HepG2 (cell line): ENCODE results near the gene GNG3. TPM values are rescaled to one million over a fixed set of nuclear protein-coding genes. Genes with fewer than 3 reads are reported as not detected.

Experiments
- CHD2 ChIP-seq: IDR thresholded peaks from 2 replicates; pipeline ENCODE4 v1.6.1; 2011; ENCODE audit warnings: low read depth, low read length, improper control_type of control experiment
- ELF1 ChIP-seq: sonication (generic); formaldehyde crosslinking; IDR thresholded peaks from 2 replicates; pipeline ENCODE4 v1.4.0; 2020; ENCODE audit warnings: missing genetic modification reagents
- HCFC1 ChIP-seq: fragments of 150-350 bp; IDR thresholded peaks from 2 replicates; pipeline ENCODE4 v1.6.1; 2014; ENCODE audit warnings: low read depth, low read length
- HOXA3 ChIP-seq: sonication (generic); formaldehyde crosslinking; IDR thresholded peaks from 2 replicates; pipeline ENCODE4 v1.5.0; 2020; ENCODE audit warnings: missing genetic modification reagents
- ISX ChIP-seq: sonication (generic); formaldehyde crosslinking; conservative IDR thresholded peaks from 2 replicates; pipeline ENCODE4 v1.5.0; 2020; ENCODE audit warnings: missing genetic modification reagents
- TOE1 ChIP-seq: sonication (generic); formaldehyde crosslinking; IDR thresholded peaks from 2 replicates; pipeline ENCODE4 v1.4.0; 2020; ENCODE audit warnings: mild to moderate bottlenecking, missing genetic modification reagents
- WIZ ChIP-seq: sonication (generic); formaldehyde crosslinking; IDR thresholded peaks from 2 replicates; pipeline ENCODE4 v1.5.1; 2020; ENCODE audit warnings: mild to moderate bottlenecking, missing genetic modification reagents
- ZFP37 ChIP-seq: sonication (generic); formaldehyde crosslinking; IDR thresholded peaks from 2 replicates; pipeline ENCODE4 v1.4.0; 2020; ENCODE audit warnings: missing genetic modification reagents, borderline replicate concordance
- ZNF224 ChIP-seq: sonication (generic); formaldehyde crosslinking; IDR thresholded peaks from 2 replicates; pipeline ENCODE4 v1.5.0; 2020; ENCODE audit warnings: mild to moderate bottlenecking, missing genetic modification reagents
- ZNF558 ChIP-seq: sonication (generic); formaldehyde crosslinking; IDR thresholded peaks from 2 replicates; pipeline ENCODE4 v1.9.0; 2022; ENCODE audit warnings: mild to moderate bottlenecking, missing genetic modification reagents, borderline replicate concordance
- ZNF563 ChIP-seq: sonication (generic); formaldehyde crosslinking; IDR thresholded peaks from 2 replicates; pipeline ENCODE4 v1.8.0; 2022; ENCODE audit warnings: mild to moderate bottlenecking, moderate library complexity, missing genetic modification reagents
- ZNF570 ChIP-seq: sonication (generic); formaldehyde crosslinking; IDR thresholded peaks from 2 replicates; pipeline ENCODE4 v1.4.0; 2020; ENCODE audit warnings: mild to moderate bottlenecking, missing genetic modification reagents, borderline replicate concordance
- ZNF761 ChIP-seq: sonication (generic); formaldehyde crosslinking; conservative IDR thresholded peaks from 2 replicates; pipeline ENCODE4 v1.4.0; 2020; ENCODE audit warnings: mild to moderate bottlenecking, missing genetic modification reagents
- ZNF850 ChIP-seq: sonication (generic); formaldehyde crosslinking; conservative IDR thresholded peaks from 2 replicates; pipeline ENCODE4 v1.9.0; 2021; ENCODE audit warnings: mild to moderate bottlenecking, missing genetic modification reagents
- ZZZ3 ChIP-seq: sonication (generic); formaldehyde crosslinking; IDR thresholded peaks from 2 replicates; pipeline ENCODE4 v1.4.0; 2020; ENCODE audit warnings: missing genetic modification reagents, mild to moderate bottlenecking, borderline replicate concordance
- polyA plus RNA-seq, 8 experiments: library from polyadenylated mRNA; depleted of rRNA in 3 of 8; stranded (reverse) in 7 of 8; unstranded in 1 of 8; fragments of >200 nt; fragmentation: Illumina TruSeq in 4 of 8; extraction: Trizol in 4 of 8; gene quantifications; 2 replicates each; pipeline versions ENCODE4 v1.2.1 to v1.2.3, GENCODE V29; 2011 to 2016; ENCODE audit warnings: low read depth in 4 of 8, missing spikeins in 1 of 8, mixed read lengths in 1 of 8; ENCODE audit not compliant: insufficient read depth in 1 of 8
- total RNA-seq, 5 experiments: library from RNA; depleted of rRNA; stranded (reverse); fragments of >200 nt; fragmentation: Illumina TruSeq; extraction: Trizol; gene quantifications; 2 replicates each; pipeline ENCODE4 v1.2.3, GENCODE V29; 2016; ENCODE audit warnings: low read depth in 1 of 5
- TF ChIP-seq, protein P1 (sequence below): sonication (generic); formaldehyde crosslinking; IDR thresholded peaks from 2 replicates; pipeline ENCODE4 v1.4.0; 2020; ENCODE audit warnings: mild to moderate bottlenecking, missing genetic modification reagents
- TF ChIP-seq, protein P2 (sequence below): sonication (generic); formaldehyde crosslinking; IDR thresholded peaks from 2 replicates; pipeline ENCODE4 v1.4.0; 2020; ENCODE audit warnings: low read depth, mild to moderate bottlenecking, missing genetic modification reagents
- TF ChIP-seq, protein P3 (sequence below): sonication (generic); formaldehyde crosslinking; IDR thresholded peaks from 2 replicates; pipeline ENCODE4 v1.4.0; 2020; ENCODE audit warnings: mild to moderate bottlenecking, missing genetic modification reagents
- TF ChIP-seq, protein P4 (sequence below): sonication (generic); formaldehyde crosslinking; IDR thresholded peaks from 2 replicates; pipeline ENCODE4 v1.8.0; 2022; ENCODE audit warnings: mild to moderate bottlenecking, missing genetic modification reagents; ENCODE audit not compliant: insufficient replicate concordance
- TF ChIP-seq, protein P5 (sequence below): sonication (generic); formaldehyde crosslinking; IDR thresholded peaks from 2 replicates; pipeline ENCODE4 v1.4.0; 2020; ENCODE audit warnings: missing genetic modification reagents
- TF ChIP-seq, protein P6 (sequence below): IDR thresholded peaks from 2 replicates; pipeline ENCODE4 v1.6.1; 2016

Gene GNG3
- total and polyA plus RNA-seq, 2 of the 13 experiments (the other 11 are each of a cell fraction or from before 2014, with no cell fraction given) = not detected

DNA sequence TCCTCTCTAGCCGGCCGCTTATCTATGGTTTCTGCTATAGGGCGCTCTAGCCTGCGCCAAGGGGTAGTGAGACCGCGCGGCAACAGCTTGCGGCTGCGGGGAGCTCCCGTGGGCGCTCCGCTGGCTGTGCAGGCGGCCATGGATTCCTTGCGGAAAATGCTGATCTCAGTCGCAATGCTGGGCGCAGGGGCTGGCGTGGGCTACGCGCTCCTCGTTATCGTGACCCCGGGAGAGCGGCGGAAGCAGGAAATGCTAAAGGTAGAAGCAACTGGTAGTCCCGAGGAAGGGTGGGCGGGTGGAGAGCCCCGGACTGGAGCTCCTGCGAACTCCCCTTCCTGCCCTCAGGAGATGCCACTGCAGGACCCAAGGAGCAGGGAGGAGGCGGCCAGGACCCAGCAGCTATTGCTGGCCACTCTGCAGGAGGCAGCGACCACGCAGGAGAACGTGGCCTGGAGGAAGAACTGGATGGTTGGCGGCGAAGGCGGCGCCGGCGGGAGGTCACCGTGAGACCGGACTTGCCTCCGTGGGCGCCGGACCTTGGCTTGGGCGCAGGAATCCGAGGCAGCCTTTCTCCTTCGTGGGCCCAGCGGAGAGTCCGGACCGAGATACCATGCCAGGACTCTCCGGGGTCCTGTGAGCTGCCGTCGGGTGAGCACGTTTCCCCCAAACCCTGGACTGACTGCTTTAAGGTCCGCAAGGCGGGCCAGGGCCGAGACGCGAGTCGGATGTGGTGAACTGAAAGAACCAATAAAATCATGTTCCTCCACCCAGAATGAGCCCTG is 35.7 kb upstream of the GNG3 start, which contains the start of the genes LBHD1 and UQCC3 (continued):
- TF ChIP-seq, protein P1, sequence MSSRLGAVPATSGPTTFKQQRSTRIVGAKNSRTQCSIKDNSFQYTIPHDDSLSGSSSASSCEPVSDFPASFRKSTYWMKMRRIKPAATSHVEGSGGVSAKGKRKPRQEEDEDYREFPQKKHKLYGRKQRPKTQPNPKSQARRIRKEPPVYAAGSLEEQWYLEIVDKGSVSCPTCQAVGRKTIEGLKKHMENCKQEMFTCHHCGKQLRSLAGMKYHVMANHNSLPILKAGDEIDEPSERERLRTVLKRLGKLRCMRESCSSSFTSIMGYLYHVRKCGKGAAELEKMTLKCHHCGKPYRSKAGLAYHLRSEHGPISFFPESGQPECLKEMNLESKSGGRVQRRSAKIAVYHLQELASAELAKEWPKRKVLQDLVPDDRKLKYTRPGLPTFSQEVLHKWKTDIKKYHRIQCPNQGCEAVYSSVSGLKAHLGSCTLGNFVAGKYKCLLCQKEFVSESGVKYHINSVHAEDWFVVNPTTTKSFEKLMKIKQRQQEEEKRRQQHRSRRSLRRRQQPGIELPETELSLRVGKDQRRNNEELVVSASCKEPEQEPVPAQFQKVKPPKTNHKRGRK (CRISPR knock-in tag) = 0 out of 2 replicates have a peak, but pooled peaks have one; percentile 36
- peak; percentile 24; the same call in 1 of the 2 replicates for TF ChIP-seq ZZZ3
- peak; percentile 26; the same call in 1 of the 2 replicates for TF ChIP-seq HCFC1
- no peak; the same call in 1 of the 2 replicates for TF ChIP-seq ZNF761 (CRISPR knock-in tag)
- TF ChIP-seq, protein P2, sequence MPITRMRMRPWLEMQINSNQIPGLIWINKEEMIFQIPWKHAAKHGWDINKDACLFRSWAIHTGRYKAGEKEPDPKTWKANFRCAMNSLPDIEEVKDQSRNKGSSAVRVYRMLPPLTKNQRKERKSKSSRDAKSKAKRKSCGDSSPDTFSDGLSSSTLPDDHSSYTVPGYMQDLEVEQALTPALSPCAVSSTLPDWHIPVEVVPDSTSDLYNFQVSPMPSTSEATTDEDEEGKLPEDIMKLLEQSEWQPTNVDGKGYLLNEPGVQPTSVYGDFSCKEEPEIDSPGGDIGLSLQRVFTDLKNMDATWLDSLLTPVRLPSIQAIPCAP (CRISPR knock-in tag) = no peak
- TF ChIP-seq ZNF558 = peak; percentile 93; the same call in 1 of the 2 replicates
- TF ChIP-seq ZNF224 (CRISPR knock-in tag) = 0 out of 2 replicates have a peak, but pooled peaks have one; percentile 51
- TF ChIP-seq ELF1 (CRISPR knock-in tag) = peak; percentile 83
- TF ChIP-seq ZNF570 (CRISPR knock-in tag) = no peak
- peak; percentile 63 for TF ChIP-seq HOXA3 (CRISPR knock-in tag)
- TF ChIP-seq ZNF850 = no peak
- TF ChIP-seq CHD2 = no peak
- TF ChIP-seq, protein P3, sequence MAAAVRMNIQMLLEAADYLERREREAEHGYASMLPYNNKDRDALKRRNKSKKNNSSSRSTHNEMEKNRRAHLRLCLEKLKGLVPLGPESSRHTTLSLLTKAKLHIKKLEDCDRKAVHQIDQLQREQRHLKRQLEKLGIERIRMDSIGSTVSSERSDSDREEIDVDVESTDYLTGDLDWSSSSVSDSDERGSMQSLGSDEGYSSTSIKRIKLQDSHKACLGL (CRISPR knock-in tag) = peak; percentile 46
- TF ChIP-seq TOE1 (CRISPR knock-in tag) = peak; percentile 26; the same call in 1 of the 2 replicates
- peak; percentile 84 for TF ChIP-seq WIZ (CRISPR knock-in tag)
- no peak for TF ChIP-seq ISX (CRISPR knock-in tag)
- TF ChIP-seq ZFP37 (CRISPR knock-in tag) = no peak
- TF ChIP-seq, protein P4, sequence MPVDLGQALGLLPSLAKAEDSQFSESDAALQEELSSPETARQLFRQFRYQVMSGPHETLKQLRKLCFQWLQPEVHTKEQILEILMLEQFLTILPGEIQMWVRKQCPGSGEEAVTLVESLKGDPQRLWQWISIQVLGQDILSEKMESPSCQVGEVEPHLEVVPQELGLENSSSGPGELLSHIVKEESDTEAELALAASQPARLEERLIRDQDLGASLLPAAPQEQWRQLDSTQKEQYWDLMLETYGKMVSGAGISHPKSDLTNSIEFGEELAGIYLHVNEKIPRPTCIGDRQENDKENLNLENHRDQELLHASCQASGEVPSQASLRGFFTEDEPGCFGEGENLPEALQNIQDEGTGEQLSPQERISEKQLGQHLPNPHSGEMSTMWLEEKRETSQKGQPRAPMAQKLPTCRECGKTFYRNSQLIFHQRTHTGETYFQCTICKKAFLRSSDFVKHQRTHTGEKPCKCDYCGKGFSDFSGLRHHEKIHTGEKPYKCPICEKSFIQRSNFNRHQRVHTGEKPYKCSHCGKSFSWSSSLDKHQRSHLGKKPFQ (CRISPR knock-in tag) = peak; percentile 79
- peak; percentile 78 for TF ChIP-seq ZNF563 (CRISPR knock-in tag)
- TF ChIP-seq, protein P5, sequence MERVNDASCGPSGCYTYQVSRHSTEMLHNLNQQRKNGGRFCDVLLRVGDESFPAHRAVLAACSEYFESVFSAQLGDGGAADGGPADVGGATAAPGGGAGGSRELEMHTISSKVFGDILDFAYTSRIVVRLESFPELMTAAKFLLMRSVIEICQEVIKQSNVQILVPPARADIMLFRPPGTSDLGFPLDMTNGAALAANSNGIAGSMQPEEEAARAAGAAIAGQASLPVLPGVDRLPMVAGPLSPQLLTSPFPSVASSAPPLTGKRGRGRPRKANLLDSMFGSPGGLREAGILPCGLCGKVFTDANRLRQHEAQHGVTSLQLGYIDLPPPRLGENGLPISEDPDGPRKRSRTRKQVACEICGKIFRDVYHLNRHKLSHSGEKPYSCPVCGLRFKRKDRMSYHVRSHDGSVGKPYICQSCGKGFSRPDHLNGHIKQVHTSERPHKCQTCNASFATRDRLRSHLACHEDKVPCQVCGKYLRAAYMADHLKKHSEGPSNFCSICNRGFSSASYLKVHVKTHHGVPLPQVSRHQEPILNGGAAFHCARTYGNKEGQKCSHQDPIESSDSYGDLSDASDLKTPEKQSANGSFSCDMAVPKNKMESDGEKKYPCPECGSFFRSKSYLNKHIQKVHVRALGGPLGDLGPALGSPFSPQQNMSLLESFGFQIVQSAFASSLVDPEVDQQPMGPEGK (CRISPR knock-in tag) = peak; percentile 56; the same call in 1 of the 2 replicates
- TF ChIP-seq, protein P6, sequence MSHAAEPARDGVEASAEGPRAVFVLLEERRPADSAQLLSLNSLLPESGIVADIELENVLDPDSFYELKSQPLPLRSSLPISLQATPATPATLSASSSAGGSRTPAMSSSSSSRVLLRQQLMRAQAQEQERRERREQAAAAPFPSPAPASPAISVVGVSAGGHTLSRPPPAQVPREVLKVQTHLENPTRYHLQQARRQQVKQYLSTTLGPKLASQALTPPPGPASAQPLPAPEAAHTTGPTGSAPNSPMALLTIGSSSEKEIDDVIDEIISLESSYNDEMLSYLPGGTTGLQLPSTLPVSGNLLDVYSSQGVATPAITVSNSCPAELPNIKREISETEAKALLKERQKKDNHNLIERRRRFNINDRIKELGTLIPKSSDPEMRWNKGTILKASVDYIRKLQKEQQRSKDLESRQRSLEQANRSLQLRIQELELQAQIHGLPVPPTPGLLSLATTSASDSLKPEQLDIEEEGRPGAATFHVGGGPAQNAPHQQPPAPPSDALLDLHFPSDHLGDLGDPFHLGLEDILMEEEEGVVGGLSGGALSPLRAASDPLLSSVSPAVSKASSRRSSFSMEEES = no peak
